ENCODE results near the gene C9orf43. TPM values are rescaled to one million over a fixed set of nuclear protein-coding genes. Genes with fewer than 3 reads are reported as not detected.

The C9orf43 gene
- total and polyA plus RNA-seq, 9 of the 15 experiments (the other 6 are each of a cell fraction or from before 2014, with no cell fraction given): 0.21 to 0.58 (median 0.33) TPM

- TF ChIP-seq CBX1 (IDR thresholded peaks at IDR 0.05; ENCODE audit: low read depth): no peak
- no peak for TF ChIP-seq ZNF561 (CRISPR knock-in tag; conservative IDR thresholded peaks at IDR 0.05)
- 0 out of 3 replicates have a peak, but pooled peaks of 1 of the 2 experiments have one; percentile 11 for TF ChIP-seq CBX3 (IDR thresholded peaks at IDR 0.05; ENCODE audit: borderline replicate concordance in 1 of 2, low read length in 2 of 2)
- TF ChIP-seq ZEB2 (IDR thresholded peaks at IDR 0.05): no peak
- no peak for TF ChIP-seq ZBTB2 (IDR thresholded peaks at IDR 0.05)
- no peak for TF ChIP-seq SRF (CRISPR knock-in tag; IDR thresholded peaks at IDR 0.05)
- peak; percentile 73 for TF ChIP-seq NBN (IDR thresholded peaks at IDR 0.05; ENCODE audit: low read depth)
- no peak for TF ChIP-seq NR3C1 (CRISPR knock-in tag; IDR thresholded peaks at IDR 0.05)
- TF ChIP-seq BACH1 (tag; IDR thresholded peaks at IDR 0.05): 0 out of 2 replicates have a peak, but pooled peaks have one; percentile 35
- no peak for TF ChIP-seq GABPB2 (CRISPR knock-in tag; conservative IDR thresholded peaks at IDR 0.05)
- TF ChIP-seq DIDO1 (tag; IDR thresholded peaks at IDR 0.05; ENCODE audit: low read depth): no peak
- TF ChIP-seq DEAF1 (CRISPR knock-in tag; IDR thresholded peaks at IDR 0.05): no peak
- TF ChIP-seq ZNF12 (CRISPR knock-in tag; IDR thresholded peaks at IDR 0.05): no peak
- TF ChIP-seq HIVEP1 (CRISPR knock-in tag; IDR thresholded peaks at IDR 0.05): no peak
- TF ChIP-seq BDP1 (IDR thresholded peaks at IDR 0.05; ENCODE audit: insufficient read depth, insufficient read length): no peak
- no peak for TF ChIP-seq KDM2B (CRISPR knock-in tag; IDR thresholded peaks at IDR 0.05)
- TF ChIP-seq HNRNPL (IDR thresholded peaks at IDR 0.05; ENCODE audit: low read depth, low read length): no peak
- peak; percentile 98 for TF ChIP-seq ARID1B (IDR thresholded peaks at IDR 0.05)
- no peak for TF ChIP-seq CLOCK (CRISPR knock-in tag; IDR thresholded peaks at IDR 0.05; ENCODE audit: borderline replicate concordance)
- no peak for TF ChIP-seq ZNF121 (CRISPR knock-in tag; conservative IDR thresholded peaks at IDR 0.05)
- no peak for TF ChIP-seq ZNF586 (CRISPR knock-in tag; conservative IDR thresholded peaks at IDR 0.05)
- no peak for TF ChIP-seq FOXA1 (IDR thresholded peaks at IDR 0.05; ENCODE audit: borderline replicate concordance)
- TF ChIP-seq PCBP2 (IDR thresholded peaks at IDR 0.05; ENCODE audit: low read depth, low read length, poor library complexity, severe bottlenecking): no peak
Measured at GRCh38 chr9:113368982-113369854, 41.3 kb upstream of the C9orf43 start (continued).
